DOHH2 (cell line): ENCODE data around the gene PTBP1.
"Not testable (repeated sequence)": the region's sequence is repeated elsewhere in the genome, so short reads cannot be mapped to it uniquely, and the experiment has no call there.

Experiments used
- H3F3A ChIP-seq: fragments of 200-600 bp; sonication (generic), shearing (Covaris generic); 2 replicates; pipeline ENCODE4 v1.6.0; 2016; ENCODE audit warnings: antibody characterized with exemption, mild to moderate bottlenecking; ENCODE audit not compliant: control insufficient read depth, insufficient read depth
- H3K27ac ChIP-seq: fragments of 200-600 bp; sonication (generic); 2 replicates; pipeline ENCODE4 v1.5.1; 2014; ENCODE audit warnings: low read depth, mild to moderate bottlenecking, low read length, moderate library complexity
- H3K27me3 ChIP-seq: fragments of 200-600 bp; sonication (generic); 2 replicates; pipeline ENCODE4 v1.6.1; 2014; ENCODE audit warnings: mild to moderate bottlenecking, low read length, mixed read lengths; ENCODE audit not compliant: control insufficient read depth
- H3K36me3 ChIP-seq: fragments of 200-600 bp; sonication (generic); 2 replicates; pipeline ENCODE4 v1.6.1; 2014; ENCODE audit warnings: mild to moderate bottlenecking, low read length, moderate library complexity, mixed read lengths; ENCODE audit not compliant: control insufficient read depth
- H3K4me1 ChIP-seq: fragments of 200-600 bp; sonication (generic); 2 replicates; pipeline ENCODE4 v1.6.1; 2014; ENCODE audit warnings: mild to moderate bottlenecking, low read length, mixed read lengths; ENCODE audit not compliant: control insufficient read depth
- H3K4me2 ChIP-seq: fragments of 200-600 bp; sonication (generic); 2 replicates; pipeline ENCODE4 v1.6.0; 2014; ENCODE audit warnings: mild to moderate bottlenecking, low read length, moderate library complexity
- H3K4me3 ChIP-seq: fragments of 200-600 bp; sonication (generic); 2 replicates; pipeline ENCODE4 v1.5.1; 2014; ENCODE audit warnings: mild to moderate bottlenecking, low read length, mixed read lengths
- H3K79me2 ChIP-seq: fragments of 200-600 bp; sonication (generic); 2 replicates; pipeline ENCODE4 v1.6.1; 2014; ENCODE audit warnings: mild to moderate bottlenecking, low read length, mixed read lengths; ENCODE audit not compliant: control insufficient read depth
- H3K9me2 ChIP-seq: fragments of 200-600 bp; sonication (generic); replicated peaks from 2 replicates; pipeline ENCODE4 v1.6.1; 2014; ENCODE audit warnings: mild to moderate bottlenecking, low read length, mixed read lengths; ENCODE audit not compliant: control insufficient read depth
- H3K9me3 ChIP-seq: fragments of 200-600 bp; sonication (generic); 2 replicates; pipeline ENCODE4 v1.6.1; 2014; ENCODE audit warnings: antibody characterized with exemption, low read length, mixed read lengths; ENCODE audit not compliant: control insufficient read depth, insufficient read depth
- H4K20me1 ChIP-seq: fragments of 200-600 bp; sonication (generic); 2 replicates; pipeline ENCODE4 v1.6.0; 2014; ENCODE audit warnings: low read depth, mild to moderate bottlenecking, antibody characterized with exemption, low read length, moderate library complexity; ENCODE audit not compliant: control insufficient read depth, insufficient read depth
- EZH2phosphoT487 ChIP-seq: fragments of 200-600 bp; sonication (generic); IDR thresholded peaks from 2 replicates; pipeline ENCODE4 v1.6.1; 2017; ENCODE audit warnings: borderline replicate concordance, mild to moderate bottlenecking, antibody characterized with exemption, low read length, moderate library complexity, mixed read lengths
- TF ChIP-seq, protein P1 (sequence below): fragments of 200-600 bp; sonication (generic); IDR thresholded peaks from one replicate; pipeline ENCODE4 v1.5.1; 2014; ENCODE audit warnings: antibody characterized with exemption, mild to moderate bottlenecking, low read depth, low read length; ENCODE audit not compliant: poor library complexity, severe bottlenecking

PTBP1 gene

DNA sequence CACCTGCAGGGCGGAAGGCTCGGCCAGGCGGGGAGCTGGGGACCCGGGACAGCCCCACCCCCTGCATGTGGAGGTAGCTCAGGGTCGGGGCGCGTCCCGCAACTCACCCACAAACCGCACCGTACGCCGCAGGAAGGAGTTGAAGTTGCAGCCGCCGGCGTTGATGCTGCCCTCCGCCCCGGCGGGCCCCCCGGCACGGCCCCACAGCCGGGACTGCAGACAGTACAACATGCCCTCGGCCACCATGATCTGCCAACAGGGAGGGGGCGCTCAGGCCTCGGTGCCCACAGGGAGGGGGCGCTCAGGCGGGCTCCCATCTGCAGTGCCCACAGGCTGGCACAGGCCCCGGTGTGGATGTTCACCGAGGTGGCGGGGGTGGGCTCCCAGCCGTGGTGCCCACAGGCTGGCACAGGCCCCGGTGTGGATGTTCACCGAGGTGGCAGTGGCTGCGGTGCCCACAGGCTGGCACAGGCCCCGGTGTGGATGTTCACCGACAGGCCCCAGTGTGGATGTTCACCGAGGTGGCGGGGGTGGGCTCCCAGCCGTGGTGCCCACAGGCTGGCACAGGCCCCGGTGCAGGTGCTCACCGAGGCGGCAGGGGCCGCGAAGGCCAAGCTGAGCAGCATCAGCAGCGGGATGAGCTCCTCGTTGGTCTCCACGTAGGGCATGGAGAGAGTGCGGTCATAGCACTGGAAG lies 18.0 kb downstream of the PTBP1 start:
- H3K27me3 ChIP-seq = no peaks in the 10 kb centered on the region
- no peak overlapping the region for H3K27ac ChIP-seq
- no peaks in the 10 kb centered on the region for H3K4me1 ChIP-seq
- no peak overlapping the region for H3K4me2 ChIP-seq
- TF ChIP-seq EZH2phosphoT487 = no peak
- TF ChIP-seq, protein P1, sequence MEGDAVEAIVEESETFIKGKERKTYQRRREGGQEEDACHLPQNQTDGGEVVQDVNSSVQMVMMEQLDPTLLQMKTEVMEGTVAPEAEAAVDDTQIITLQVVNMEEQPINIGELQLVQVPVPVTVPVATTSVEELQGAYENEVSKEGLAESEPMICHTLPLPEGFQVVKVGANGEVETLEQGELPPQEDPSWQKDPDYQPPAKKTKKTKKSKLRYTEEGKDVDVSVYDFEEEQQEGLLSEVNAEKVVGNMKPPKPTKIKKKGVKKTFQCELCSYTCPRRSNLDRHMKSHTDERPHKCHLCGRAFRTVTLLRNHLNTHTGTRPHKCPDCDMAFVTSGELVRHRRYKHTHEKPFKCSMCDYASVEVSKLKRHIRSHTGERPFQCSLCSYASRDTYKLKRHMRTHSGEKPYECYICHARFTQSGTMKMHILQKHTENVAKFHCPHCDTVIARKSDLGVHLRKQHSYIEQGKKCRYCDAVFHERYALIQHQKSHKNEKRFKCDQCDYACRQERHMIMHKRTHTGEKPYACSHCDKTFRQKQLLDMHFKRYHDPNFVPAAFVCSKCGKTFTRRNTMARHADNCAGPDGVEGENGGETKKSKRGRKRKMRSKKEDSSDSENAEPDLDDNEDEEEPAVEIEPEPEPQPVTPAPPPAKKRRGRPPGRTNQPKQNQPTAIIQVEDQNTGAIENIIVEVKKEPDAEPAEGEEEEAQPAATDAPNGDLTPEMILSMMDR = no peak
- peaks cover 9% of the 10 kb centered on the region; the same call in 1 of the 2 replicates for H3F3A ChIP-seq
- no peaks in the 10 kb centered on the region for H3K9me2 ChIP-seq
- H3K79me2 ChIP-seq = no peaks in the 10 kb centered on the region
- H4K20me1 ChIP-seq = no peaks in the 10 kb centered on the region
- no peak overlapping the region for H3K4me3 ChIP-seq
- H3K36me3 ChIP-seq = peaks cover 48% of the 10 kb centered on the region
- no peaks in the 10 kb centered on the region for H3K9me3 ChIP-seq

DNA sequence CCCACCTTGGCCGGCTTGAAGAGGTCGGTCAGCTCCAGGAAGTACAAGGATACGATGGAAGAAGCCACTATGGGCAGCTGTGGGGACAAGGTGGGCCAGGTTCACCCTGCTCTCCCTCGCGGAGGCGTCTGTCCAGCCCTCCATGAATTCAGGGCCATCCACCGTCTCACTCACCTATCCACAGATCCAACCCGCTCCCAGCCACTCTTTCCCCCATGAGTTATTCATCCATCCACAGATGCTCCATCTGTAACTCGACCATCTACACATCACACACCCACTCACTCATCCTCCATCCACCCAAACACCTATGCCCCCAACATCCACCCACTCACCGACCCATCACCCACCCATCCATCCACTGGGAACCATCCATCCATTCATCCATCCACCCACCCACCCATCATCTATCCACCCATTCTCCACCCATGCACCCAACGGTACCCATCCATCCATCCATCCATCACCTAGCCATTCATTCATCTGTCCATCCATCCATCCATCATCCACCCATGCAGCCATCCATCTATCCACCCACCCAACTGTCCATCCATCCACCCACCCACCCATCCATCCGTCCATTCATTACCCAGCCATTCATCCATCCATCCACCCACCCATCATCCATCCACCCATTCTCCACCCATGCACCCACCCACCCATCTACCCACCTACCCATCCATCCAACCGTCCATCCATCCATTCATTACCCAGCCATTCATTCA lies 18.7 kb downstream of the PTBP1 start:
- Histone ChIP-seq H3K79me2 (no peaks in the 10 kb centered on the region), H3K9me2 (no peaks in the 10 kb centered on the region), H3F3A (peaks cover 9% of the 10 kb centered on the region; the same call in 1 of the 2 replicates), H3K27ac (no peak overlapping the region), H3K9me3 (no peaks in the 10 kb centered on the region), H3K27me3 (no peaks in the 10 kb centered on the region), H3K4me3 (no peak overlapping the region), H3K36me3 (peaks cover 40% of the 10 kb centered on the region), H3K4me2 (no peak overlapping the region), H3K4me1 (no peaks in the 10 kb centered on the region), H4K20me1 (no peaks in the 10 kb centered on the region)
- TF ChIP-seq, protein P1 = no peak
- TF ChIP-seq EZH2phosphoT487 = no peak

DNA sequence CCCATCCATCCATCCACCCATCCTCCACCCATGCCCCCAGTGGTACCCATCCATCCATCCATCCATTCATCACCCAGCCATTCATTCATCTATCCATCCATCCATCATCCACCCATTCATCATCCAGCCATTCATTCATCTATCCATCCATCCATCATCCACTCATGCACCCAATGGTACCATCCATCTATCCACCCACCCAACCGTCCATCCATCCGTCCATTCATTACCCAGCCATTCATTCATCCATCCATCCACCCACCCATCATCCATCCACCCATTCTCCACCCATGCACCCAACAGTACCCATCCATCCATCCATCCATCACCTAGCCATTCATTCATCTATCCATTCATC lies 19.2 kb downstream of the PTBP1 start:
- H3K9me2 ChIP-seq = no peaks in the 10 kb centered on the region
- H3K79me2 ChIP-seq = no peaks in the 10 kb centered on the region
- no peak overlapping the region for H3K27ac ChIP-seq
- TF ChIP-seq, protein P1 = no peak
- TF ChIP-seq EZH2phosphoT487 = no peak
- H3K27me3 ChIP-seq = no peaks in the 10 kb centered on the region
- H3K9me3 ChIP-seq = no peaks in the 10 kb centered on the region
- H3K4me2 ChIP-seq = no peak overlapping the region
- H3K4me1 ChIP-seq = no peaks in the 10 kb centered on the region
- H4K20me1 ChIP-seq = no peaks in the 10 kb centered on the region
- no peak overlapping the region for H3K4me3 ChIP-seq
- peaks cover 35% of the 10 kb centered on the region for H3K36me3 ChIP-seq
- peaks cover 5% of the 10 kb centered on the region; the same call in 1 of the 2 replicates for H3F3A ChIP-seq

DNA sequence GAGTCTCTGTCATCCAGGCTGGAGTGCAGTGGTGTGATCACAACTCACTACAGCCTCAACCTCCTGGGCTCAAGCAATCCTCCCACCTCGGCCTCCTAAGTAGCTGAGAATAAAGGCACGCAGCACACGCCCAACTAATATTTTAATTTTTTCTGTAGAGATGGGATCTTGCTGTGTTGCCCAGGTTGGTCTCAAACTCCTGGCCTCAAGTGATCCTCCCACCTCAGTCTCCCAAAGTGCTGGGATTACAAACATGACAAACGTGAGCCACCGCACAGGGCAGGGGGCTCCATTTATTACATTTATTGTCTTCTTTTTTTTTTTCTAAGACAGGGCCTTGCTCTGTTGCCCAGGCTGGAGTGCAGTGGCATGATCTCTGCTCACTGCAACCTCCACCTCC lies 23.0 kb downstream of the PTBP1 start:
- H3K4me2 ChIP-seq, H3K4me3 ChIP-seq: not testable (repeated sequence)

More for the DNA sequence above, 23.0 kb downstream of the PTBP1 start:
- H3K4me1 ChIP-seq, H3F3A ChIP-seq, H3K9me3 ChIP-seq, H3K36me3 ChIP-seq, H4K20me1 ChIP-seq, H3K27ac ChIP-seq, H3K79me2 ChIP-seq, H3K9me2 ChIP-seq, H3K27me3 ChIP-seq: not testable (repeated sequence)
